GM23248 (cell line): ENCODE data around the gene OMA1.

Experiments used
- EZH2 ChIP-seq: fragments of 200-600 bp; sonication (generic); IDR thresholded peaks from 2 replicates; pipeline ENCODE4 v1.6.1; 2018; ENCODE audit warnings: antibody characterized with exemption, mild to moderate bottlenecking; ENCODE audit not compliant: insufficient read depth, poor library complexity, severe bottlenecking
- EZH2phosphoT487 ChIP-seq: fragments of 200-600 bp; sonication (generic); IDR thresholded peaks from 2 replicates; pipeline ENCODE4 v1.6.1; 2018; ENCODE audit warnings: antibody characterized with exemption, moderate library complexity, mild to moderate bottlenecking, low read depth; ENCODE audit not compliant: insufficient read depth

DNA sequence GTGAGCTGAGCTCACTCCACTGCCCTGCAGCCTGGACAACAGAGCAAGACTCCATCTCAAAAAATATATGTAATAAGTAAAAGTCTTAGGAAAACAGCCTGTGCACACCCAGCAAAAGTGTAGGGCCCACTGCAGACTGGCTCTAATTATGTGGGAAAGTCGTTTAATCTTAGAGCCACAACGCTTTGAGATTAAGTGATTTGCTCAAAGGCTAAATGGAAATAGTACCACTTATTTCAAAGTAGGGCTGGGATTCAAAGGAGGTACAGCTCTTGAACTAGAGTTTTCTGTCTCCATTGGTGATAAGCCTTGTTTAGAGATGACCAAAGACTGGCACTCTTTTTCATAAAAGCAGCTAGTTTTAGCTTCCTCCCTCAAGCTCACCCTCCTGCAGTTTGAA, 28.3 kb upstream of the OMA1 start:
- TF ChIP-seq EZH2phosphoT487 (no peak), EZH2 (no peak)
